CD14-positive monocyte (primary cell): Measurements from ENCODE around the gene L1TD1. TPM values are rescaled to one million over a fixed set of nuclear protein-coding genes. Genes with fewer than 3 reads are reported as not detected.

Experiments
- DNase-seq, 3 donors: peaks; one replicate each; pipeline ENCODE4 v3.0.0-alpha.2; 2011 to 2022
- H2AFZ ChIP-seq: 2 replicates; pipeline ENCODE4 v1.6.0; 2012; ENCODE audit warnings: mild to moderate bottlenecking, low read depth, low read length, inconsistent platforms; ENCODE audit not compliant: insufficient read depth, poor library complexity, severe bottlenecking
- H3K27ac ChIP-seq, 2 donors: 1 replicate in 1 of 2; 2 replicates in 1 of 2; pipeline ENCODE4 v1.5.1; 2012 to 2013; ENCODE audit warnings: low read length in 2 of 2, control low read depth in 1 of 2, inconsistent platforms in 1 of 2, low read depth in 1 of 2, mild to moderate bottlenecking in 1 of 2
- H3K27me3 ChIP-seq, 2 donors: one replicate each; pipeline versions ENCODE4 v1.6.0 to v1.6.1; 2011 to 2013; ENCODE audit warnings: low read length in 2 of 2; ENCODE audit not compliant: control insufficient read depth in 2 of 2, insufficient read depth in 2 of 2
- H3K36me3 ChIP-seq, 2 donors: replicated peaks in 1 of 2; 1 replicate in 1 of 2; 2 replicates in 1 of 2; pipeline versions ENCODE4 v1.5.1 to v1.6.1; 2012 to 2013; ENCODE audit warnings: low read length in 2 of 2, control low read depth in 1 of 2, inconsistent platforms in 1 of 2, mild to moderate bottlenecking in 1 of 2; ENCODE audit not compliant: insufficient read depth in 2 of 2, control insufficient read depth in 1 of 2
- H3K4me1 ChIP-seq, 2 donors: 1 replicate in 1 of 2; 2 replicates in 1 of 2; pipeline versions ENCODE4 v1.5.1 to v1.6.1; 2012 to 2013; ENCODE audit warnings: low read length in 2 of 2, control low read depth in 1 of 2, inconsistent platforms in 1 of 2, mild to moderate bottlenecking in 1 of 2, moderate library complexity in 1 of 2; ENCODE audit not compliant: insufficient read depth in 2 of 2, control insufficient read depth in 1 of 2
- H3K4me2 ChIP-seq: replicated peaks from 2 replicates; pipeline ENCODE3; 2012; ENCODE audit warnings: low read length, moderate library complexity, mild to moderate bottlenecking; ENCODE audit not compliant: poor library complexity, severe bottlenecking; ENCODE audit errors: extremely low read depth
- H3K4me3 ChIP-seq, 3 experiments: fragments of 200-600 bp in 1 of 3; sonication (generic) in 1 of 3; replicated peaks in 1 of 3; 1 replicate in 2 of 3; 2 replicates in 1 of 3; pipeline ENCODE4 v1.5.1; 2011 to 2013; ENCODE audit warnings: low read length in 3 of 3, mild to moderate bottlenecking in 3 of 3, control low read depth in 2 of 3, low read depth in 2 of 3, inconsistent platforms in 1 of 3, moderate library complexity in 1 of 3
- H3K79me2 ChIP-seq: 2 replicates; pipeline ENCODE4 v1.6.0; 2012; ENCODE audit warnings: mild to moderate bottlenecking, control low read depth, inconsistent platforms, low read length, moderate library complexity; ENCODE audit not compliant: insufficient read depth
- H3K9ac ChIP-seq: 2 replicates; pipeline ENCODE4 v1.6.0; 2017; ENCODE audit warnings: low read length, mild to moderate bottlenecking; ENCODE audit not compliant: insufficient read depth, poor library complexity, severe bottlenecking
- H3K9me3 ChIP-seq, 2 donors: replicated peaks in 1 of 2; 1 replicate in 1 of 2; 2 replicates in 1 of 2; pipeline versions ENCODE4 v1.5.1 to v1.6.1; 2012 to 2013; ENCODE audit warnings: low read length in 2 of 2, control low read depth in 1 of 2; ENCODE audit not compliant: control insufficient read depth in 1 of 2, insufficient read depth in 1 of 2
- H4K20me1 ChIP-seq: 2 replicates; pipeline ENCODE4 v1.6.0; 2012; ENCODE audit warnings: mild to moderate bottlenecking, low read length, control low read depth, moderate library complexity; ENCODE audit not compliant: insufficient read depth
- H3K27ac Mint-ChIP-seq, 7 donors: one replicate each; pipeline ENCODE4 v1.8.0; 2020; ENCODE audit warnings: mild to moderate bottlenecking in 7 of 7, mixed read lengths in 7 of 7, moderate library complexity in 6 of 7, inconsistent platforms in 2 of 7
- H3K27me3 Mint-ChIP-seq, 3 donors: one replicate each; pipeline ENCODE4 v1.8.0; 2021 to 2022; ENCODE audit warnings: low read depth in 3 of 3, mild to moderate bottlenecking in 3 of 3, mixed read lengths in 3 of 3, moderate library complexity in 3 of 3, inconsistent platforms in 1 of 3
- H3K36me3 Mint-ChIP-seq, 2 donors: one replicate each; pipeline ENCODE4 v1.8.0; 2020; ENCODE audit warnings: mixed read lengths in 2 of 2, inconsistent platforms in 1 of 2, mild to moderate bottlenecking in 1 of 2
- H3K4me1 Mint-ChIP-seq: one replicate; pipeline ENCODE4 v1.8.0; 2020; ENCODE audit warnings: mild to moderate bottlenecking, mixed read lengths
- H3K4me3 Mint-ChIP-seq, 2 donors: one replicate each; pipeline ENCODE4 v1.8.0; 2020; ENCODE audit warnings: mild to moderate bottlenecking in 2 of 2, mixed read lengths in 2 of 2, moderate library complexity in 1 of 2
- H3K9me3 Mint-ChIP-seq, 7 donors: one replicate each; pipeline ENCODE4 v1.8.0; 2020 to 2022; ENCODE audit warnings: mixed read lengths in 7 of 7, mild to moderate bottlenecking in 6 of 7, moderate library complexity in 6 of 7, inconsistent platforms in 2 of 7
- CTCF ChIP-seq: fragments of 200-600 bp; IDR thresholded peaks from one replicate; pipeline ENCODE4 v1.8.0; 2022; ENCODE audit warnings: antibody characterized with exemption, mild to moderate bottlenecking
- WGBS: methylation state at CpG from one replicate; pipeline ENCODE4 v1.1.5; 2013; ENCODE audit warnings: missing lambda C conversion rate; ENCODE audit not compliant: insufficient coverage; 5-methylcytosine and 5-hydroxymethylcytosine counted together
- intact Hi-C, 2 donors: fragments of 100-400 bp; cut with micrococcal nuclease; formaldehyde crosslinking; loops; one replicate each; pipeline versions ENCODE4 v1.15.0 to v1.15.1; 2023
- polyA plus RNA-seq, 3 donors: library from polyadenylated mRNA; depleted of rRNA in 1 of 3; unstranded in 2 of 3; stranded (reverse) in 1 of 3; fragments of 300-500 nt in 2 of 3; fragments of >200 nt in 1 of 3; fragmentation: Illumina TruSeq in 2 of 3; gene quantifications; 1 replicate in 2 of 3; 2 replicates in 1 of 3; pipeline ENCODE4 v1.2.3, GENCODE V29; 2012 to 2021

Gene L1TD1
- polyA plus RNA-seq, 3 donors: 0.09 to 0.22 (median 0.12) TPM

GRCh38 chr1:62230718-62231117, 36.1 kb downstream of the L1TD1 start:
- Mint-ChIP-seq H3K36me3 (no peaks in the 10 kb centered on the region), H3K9me3 (peaks cover 0 to 3% (median 0%) of the 10 kb centered on the region in 7 donors), H3K27me3 (peaks cover 0 to 7% (median 1%) of the 10 kb centered on the region in 3 donors), H3K4me1 (peaks cover 31% of the 10 kb centered on the region), H3K4me3 (no peak overlapping the region), H3K27ac (no peak overlapping the region)
- no peak overlapping the region for H2AFZ ChIP-seq
- no peak overlapping the region for H3K4me2 ChIP-seq
- intact Hi-C loops: no loop called here
- no peaks in the 10 kb centered on the region for H3K36me3 ChIP-seq
- TF ChIP-seq CTCF: no peak
- no peaks in the 10 kb centered on the region for H4K20me1 ChIP-seq
- no peaks in the 10 kb centered on the region for H3K27me3 ChIP-seq
- H3K9ac ChIP-seq: no peak overlapping the region
- H3K4me3 ChIP-seq: no peak overlapping the region
- WGBS: 94% methylated on average over 2 of the region's 5 CpGs
- DNase-seq: no peak
- no peak overlapping the region for H3K27ac ChIP-seq
- peaks cover 2 to 12% of the 10 kb centered on the region in 2 donors for H3K4me1 ChIP-seq
- H3K79me2 ChIP-seq: no peaks in the 10 kb centered on the region
- H3K9me3 ChIP-seq: no peaks in the 10 kb centered on the region

GRCh38 chr1:62232871-62233278, 38.2 kb downstream of the L1TD1 start:
- H3K36me3 Mint-ChIP-seq: no peaks in the 10 kb centered on the region
- DNase-seq: peak in 1 of 3 donors; percentile 25
- intact Hi-C loops: no loop called here

More at GRCh38 chr1:62232871-62233278, 38.2 kb downstream of the L1TD1 start:
- Mint-ChIP-seq H3K4me3 (peak overlapping the region; percentile 10 to 28), H3K4me1 (peaks cover 35% of the 10 kb centered on the region), H3K9me3 (peaks cover 0 to 3% (median 0%) of the 10 kb centered on the region in 7 donors), H3K27ac (peak overlapping the region in 1 of 7 donors; percentile 33), H3K27me3 (peaks cover 0 to 7% (median 3%) of the 10 kb centered on the region in 3 donors)
- Histone ChIP-seq H3K4me2 (no peak overlapping the region), H3K4me3 (no peak overlapping the region), H3K27ac (no peak overlapping the region), H4K20me1 (no peaks in the 10 kb centered on the region), H3K9ac (peak overlapping the region; percentile 4), H3K27me3 (no peaks in the 10 kb centered on the region), H3K36me3 (no peaks in the 10 kb centered on the region), H2AFZ (no peak overlapping the region), H3K4me1 (peaks cover 2 to 10% of the 10 kb centered on the region in 2 donors), H3K9me3 (no peaks in the 10 kb centered on the region), H3K79me2 (no peaks in the 10 kb centered on the region)
- no peak for TF ChIP-seq CTCF
- WGBS: 53% methylated on average over 10 of the region's 14 CpGs
